KMS-11 (cell line): ENCODE results near the gene SCG2.

ENCODE experiments used
- H2AFZ ChIP-seq: fragments of 200-600 bp; sonication (generic); 2 replicates; pipeline ENCODE4 v1.6.1; 2016; ENCODE audit warnings: antibody characterized with exemption, mixed run types, low read depth
- H3K27ac ChIP-seq: fragments of 200-600 bp; sonication (generic); 2 replicates; pipeline ENCODE4 v1.6.1; 2016; ENCODE audit warnings: mild to moderate bottlenecking, mixed run types
- H3K27me3 ChIP-seq: fragments of 200-600 bp; sonication (generic); 2 replicates; pipeline ENCODE4 v1.6.1; 2017; ENCODE audit warnings: mild to moderate bottlenecking, low read depth, mixed run types, moderate library complexity; ENCODE audit not compliant: insufficient read depth
- H3K36me3 ChIP-seq: fragments of 200-600 bp; sonication (generic); 2 replicates; pipeline ENCODE4 v1.6.1; 2017; ENCODE audit warnings: mild to moderate bottlenecking, mixed run types; ENCODE audit not compliant: insufficient read depth
- H3K4me1 ChIP-seq: fragments of 200-600 bp; sonication (generic); 2 replicates; pipeline ENCODE4 v1.6.1; 2016; ENCODE audit warnings: mild to moderate bottlenecking, low read depth, mixed run types; ENCODE audit not compliant: poor library complexity, severe bottlenecking
- H3K4me2 ChIP-seq: fragments of 200-600 bp; sonication (generic); 2 replicates; pipeline ENCODE4 v1.7.0; 2016; ENCODE audit warnings: mild to moderate bottlenecking, mixed run types
- H3K4me3 ChIP-seq: fragments of 200-600 bp; sonication (generic); IDR thresholded peaks from 2 replicates; pipeline ENCODE4 v1.6.1; 2017; ENCODE audit warnings: low read depth, low read length, mixed read lengths; ENCODE audit not compliant: insufficient read depth
- H3K79me2 ChIP-seq: fragments of 200-600 bp; sonication (generic); 2 replicates; pipeline ENCODE4 v1.6.1; 2016; ENCODE audit warnings: low read depth, mixed run types; ENCODE audit not compliant: insufficient read depth
- H3K9ac ChIP-seq: fragments of 200-600 bp; sonication (generic); 2 replicates; pipeline ENCODE4 v1.6.1; 2016; ENCODE audit warnings: mild to moderate bottlenecking, mixed run types
- H4K20me1 ChIP-seq: fragments of 200-600 bp; sonication (generic); 2 replicates; pipeline ENCODE4 v1.6.1; 2016; ENCODE audit warnings: mild to moderate bottlenecking, mixed run types; ENCODE audit not compliant: insufficient read depth
- TF ChIP-seq, protein P1 (sequence below): fragments of 200-600 bp; sonication (generic); conservative IDR thresholded peaks from 2 replicates; pipeline ENCODE4 v1.6.1; 2017; ENCODE audit warnings: low read depth, mild to moderate bottlenecking, antibody characterized with exemption, low read length, moderate library complexity, mixed read lengths

SCG2 gene

DNA sequence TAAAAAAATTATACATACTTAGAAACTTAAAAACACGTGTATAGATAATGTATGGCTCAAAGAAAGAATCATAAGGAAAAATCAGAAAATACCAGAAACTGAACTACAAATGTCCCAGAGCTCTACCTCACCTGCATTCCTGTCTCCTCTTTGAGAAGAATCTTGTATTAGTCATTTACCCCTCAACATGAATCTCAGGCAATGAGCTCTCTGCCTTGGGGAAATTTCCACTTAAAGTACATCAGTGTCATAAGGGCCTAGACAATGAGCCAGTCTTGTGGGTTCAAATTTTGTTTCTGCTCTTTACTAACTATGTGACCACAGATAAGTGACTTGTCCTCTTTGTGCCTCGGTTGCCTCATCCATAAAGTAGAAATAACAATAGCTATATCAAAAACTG lies 40.1 kb downstream of the SCG2 start:
- no peak overlapping the region for H3K9ac ChIP-seq
- no peak overlapping the region for H3K4me3 ChIP-seq
- TF ChIP-seq, protein P1, sequence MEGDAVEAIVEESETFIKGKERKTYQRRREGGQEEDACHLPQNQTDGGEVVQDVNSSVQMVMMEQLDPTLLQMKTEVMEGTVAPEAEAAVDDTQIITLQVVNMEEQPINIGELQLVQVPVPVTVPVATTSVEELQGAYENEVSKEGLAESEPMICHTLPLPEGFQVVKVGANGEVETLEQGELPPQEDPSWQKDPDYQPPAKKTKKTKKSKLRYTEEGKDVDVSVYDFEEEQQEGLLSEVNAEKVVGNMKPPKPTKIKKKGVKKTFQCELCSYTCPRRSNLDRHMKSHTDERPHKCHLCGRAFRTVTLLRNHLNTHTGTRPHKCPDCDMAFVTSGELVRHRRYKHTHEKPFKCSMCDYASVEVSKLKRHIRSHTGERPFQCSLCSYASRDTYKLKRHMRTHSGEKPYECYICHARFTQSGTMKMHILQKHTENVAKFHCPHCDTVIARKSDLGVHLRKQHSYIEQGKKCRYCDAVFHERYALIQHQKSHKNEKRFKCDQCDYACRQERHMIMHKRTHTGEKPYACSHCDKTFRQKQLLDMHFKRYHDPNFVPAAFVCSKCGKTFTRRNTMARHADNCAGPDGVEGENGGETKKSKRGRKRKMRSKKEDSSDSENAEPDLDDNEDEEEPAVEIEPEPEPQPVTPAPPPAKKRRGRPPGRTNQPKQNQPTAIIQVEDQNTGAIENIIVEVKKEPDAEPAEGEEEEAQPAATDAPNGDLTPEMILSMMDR: no peak

DNA sequence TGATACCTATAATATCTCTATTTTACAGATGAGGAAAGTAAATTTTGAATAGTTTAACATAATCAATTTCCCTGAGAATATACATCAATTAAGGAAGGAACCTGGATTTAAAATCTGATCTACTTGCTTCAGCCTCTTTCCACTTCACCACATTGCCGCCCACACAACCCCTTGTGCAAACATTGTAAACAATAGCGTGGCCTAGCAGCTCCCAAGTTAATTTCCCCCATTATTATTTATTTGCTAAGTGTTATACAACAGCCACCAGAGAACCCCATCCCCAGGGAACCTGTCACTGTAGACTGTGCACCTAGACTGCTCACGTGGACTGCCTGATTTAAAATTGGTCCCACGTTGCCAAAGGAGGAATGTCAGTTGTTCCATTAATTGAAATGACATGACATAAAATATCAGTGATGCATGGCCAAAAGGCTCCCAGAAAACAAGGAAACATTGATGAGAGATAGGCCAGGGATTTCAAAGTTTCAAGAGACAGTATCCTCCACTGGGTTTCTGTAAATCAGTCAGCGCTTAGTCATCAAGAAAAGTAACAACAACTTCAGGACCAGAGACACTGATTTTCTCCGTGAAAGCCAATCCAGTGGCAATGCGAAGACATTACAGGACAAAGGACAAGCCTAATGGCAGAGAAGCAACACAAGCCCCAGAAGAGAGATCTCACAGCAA lies 41.3 kb downstream of the SCG2 start:
- Histone ChIP-seq H3K27ac (no peak overlapping the region), H3K4me3 (no peak overlapping the region), H4K20me1 (no peaks in the 10 kb centered on the region), H3K79me2 (no peaks in the 10 kb centered on the region), H3K27me3 (no peaks in the 10 kb centered on the region), H3K4me2 (no peak overlapping the region), H3K9ac (no peak overlapping the region), H3K36me3 (no peaks in the 10 kb centered on the region), H2AFZ (no peak overlapping the region), H3K4me1 (peaks cover 7% of the 10 kb centered on the region)
- TF ChIP-seq, protein P1: no peak

More for the DNA sequence above, 40.1 kb downstream of the SCG2 start:
- H3K27ac ChIP-seq: no peak overlapping the region
- no peaks in the 10 kb centered on the region for H3K27me3 ChIP-seq
- H3K36me3 ChIP-seq: no peaks in the 10 kb centered on the region
- H3K79me2 ChIP-seq: no peaks in the 10 kb centered on the region
- peaks cover 7% of the 10 kb centered on the region for H3K4me1 ChIP-seq
- H4K20me1 ChIP-seq: no peaks in the 10 kb centered on the region
- no peak overlapping the region for H2AFZ ChIP-seq
- no peak overlapping the region for H3K4me2 ChIP-seq

DNA sequence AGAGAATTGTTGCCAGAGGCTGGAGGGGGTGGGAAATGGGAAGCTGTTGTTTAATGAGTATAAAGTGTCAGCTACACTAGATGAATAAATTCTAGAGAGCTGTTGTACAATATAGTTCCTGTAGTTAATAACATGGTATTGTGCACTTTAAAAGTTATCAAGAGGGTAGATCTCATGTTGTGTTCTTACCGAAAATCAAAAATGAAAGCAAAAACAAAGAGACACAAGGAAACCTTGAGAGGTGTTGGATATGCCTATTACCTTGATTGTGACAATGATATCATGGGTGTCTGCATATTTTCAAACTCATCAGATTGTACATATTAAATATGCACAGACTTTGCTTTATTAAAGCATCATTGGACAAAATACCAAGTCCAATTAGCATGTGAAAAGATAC lies 43.2 kb downstream of the SCG2 start:
- no peak overlapping the region for H3K27ac ChIP-seq
- H3K36me3 ChIP-seq: no peaks in the 10 kb centered on the region
- no peaks in the 10 kb centered on the region for H3K27me3 ChIP-seq
- TF ChIP-seq, protein P1: no peak
- no peaks in the 10 kb centered on the region for H4K20me1 ChIP-seq
- H3K4me3 ChIP-seq: no peak overlapping the region
- H3K9ac ChIP-seq: no peak overlapping the region
- H2AFZ ChIP-seq: peak overlapping the region; percentile 33
- H3K79me2 ChIP-seq: no peaks in the 10 kb centered on the region
- 0 out of 2 replicates have a peak overlapping the region, but pooled peaks have one; percentile 3 for H3K4me2 ChIP-seq
- peaks cover 7% of the 10 kb centered on the region for H3K4me1 ChIP-seq

DNA sequence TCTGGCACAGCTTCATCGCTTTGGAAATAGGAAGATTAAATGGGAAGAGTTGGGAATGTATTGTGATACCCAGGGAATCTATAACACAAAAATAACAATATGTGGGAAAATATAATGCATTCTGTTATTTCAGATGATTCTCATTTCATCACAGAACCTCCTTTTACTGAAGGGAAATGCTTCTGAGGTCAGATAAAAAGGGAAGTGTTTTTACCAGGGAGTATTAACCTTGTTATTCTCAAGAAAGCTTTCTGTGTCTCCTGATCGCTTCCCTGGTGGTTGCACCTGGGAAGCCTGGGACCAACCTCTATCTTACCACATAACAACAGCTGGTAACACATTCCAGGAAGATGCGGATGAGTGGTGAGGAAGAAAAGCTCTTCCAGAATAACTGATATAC lies 47.2 kb downstream of the SCG2 start:
- Histone ChIP-seq H3K9ac (no peak overlapping the region), H3K4me3 (no peak overlapping the region), H3K79me2 (no peaks in the 10 kb centered on the region), H4K20me1 (no peaks in the 10 kb centered on the region), H3K36me3 (no peaks in the 10 kb centered on the region), H2AFZ (no peak overlapping the region), H3K4me1 (peaks cover 7% of the 10 kb centered on the region), H3K4me2 (no peak overlapping the region), H3K27ac (no peak overlapping the region), H3K27me3 (no peaks in the 10 kb centered on the region)
- TF ChIP-seq, protein P1: no peak
